ENCODE results near the gene METTL16. TPM values are rescaled to one million over a fixed set of nuclear protein-coding genes. Genes with fewer than 3 reads are reported as not detected.

Gene METTL16
- total RNA-seq, 4 donors from 2014 or later = 25.1 to 118 (median 49.3) TPM

GRCh38 chr17:2374549-2375285, 137.0 kb downstream of the METTL16 start:
- Histone ChIP-seq H3K4me3 (no peak overlapping the region), H3K27ac (no peak overlapping the region), H3K27me3 (no peaks in the 10 kb centered on the region), H3K9me3 (no peaks in the 10 kb centered on the region), H3K4me1 (no peaks in the 10 kb centered on the region), H3K36me3 (no peaks in the 10 kb centered on the region)
- no peak for TF ChIP-seq POLR2A (IDR thresholded peaks at IDR 0.05)
- TF ChIP-seq CTCF (IDR thresholded peaks at IDR 0.05) = no peak
- intact Hi-C loops (cut with DNase I; ENCODE audit: low total_unique reads) = no loop called here
- no peak for DNase-seq

GRCh38 chr17:2373179-2373578, 138.5 kb downstream of the METTL16 start:
- DNase-seq = no peak
- Histone ChIP-seq H3K4me1 (no peaks in the 10 kb centered on the region), H3K4me3 (no peak overlapping the region), H3K9me3 (no peaks in the 10 kb centered on the region), H3K27ac (no peak overlapping the region), H3K27me3 (no peaks in the 10 kb centered on the region), H3K36me3 (no peaks in the 10 kb centered on the region)
- intact Hi-C loops (cut with DNase I; ENCODE audit: low total_unique reads) = no loop called here
- TF ChIP-seq CTCF (IDR thresholded peaks at IDR 0.05) = no peak
- TF ChIP-seq POLR2A (IDR thresholded peaks at IDR 0.05) = no peak

- Histone ChIP-seq H3K4me3 (no peak overlapping the region), H3K27ac (no peak overlapping the region), H3K4me1 (no peaks in the 10 kb centered on the region), H3K36me3 (no peaks in the 10 kb centered on the region), H3K27me3 (no peaks in the 10 kb centered on the region), H3K9me3 (no peaks in the 10 kb centered on the region)
- TF ChIP-seq POLR2A (IDR thresholded peaks at IDR 0.05) (no peak), CTCF (IDR thresholded peaks at IDR 0.05) (no peak)
- no peak for DNase-seq
- intact Hi-C loops (cut with DNase I; ENCODE audit: low total_unique reads) = no loop called here
Measured at GRCh38 chr17:2372681-2373080, 139.0 kb downstream of the METTL16 start.

GRCh38 chr17:2372180-2372579, 139.5 kb downstream of the METTL16 start:
- no peak overlapping the region for H3K4me3 ChIP-seq
- no peak overlapping the region for H3K27ac ChIP-seq
- no peak for DNase-seq
- H3K27me3 ChIP-seq = no peaks in the 10 kb centered on the region
- H3K9me3 ChIP-seq = no peaks in the 10 kb centered on the region
- intact Hi-C loops (cut with DNase I; ENCODE audit: low total_unique reads) = no loop called here
- H3K36me3 ChIP-seq = no peaks in the 10 kb centered on the region
- H3K4me1 ChIP-seq = no peaks in the 10 kb centered on the region
- TF ChIP-seq POLR2A (IDR thresholded peaks at IDR 0.05) = no peak

- no peaks in the 10 kb centered on the region for H3K36me3 ChIP-seq
Measured at GRCh38 chr17:2371183-2372130, 140.2 kb downstream of the METTL16 start.

More at GRCh38 chr17:2371183-2372130, 140.2 kb downstream of the METTL16 start:
- Histone ChIP-seq H3K4me1 (no peaks in the 10 kb centered on the region), H3K4me3 (no peak overlapping the region), H3K27ac (no peak overlapping the region), H3K27me3 (no peaks in the 10 kb centered on the region), H3K9me3 (no peaks in the 10 kb centered on the region)
- TF ChIP-seq POLR2A (IDR thresholded peaks at IDR 0.05) = no peak
- TF ChIP-seq CTCF (IDR thresholded peaks at IDR 0.05) = no peak
- intact Hi-C loops (cut with DNase I; ENCODE audit: low total_unique reads) = no loop called here
- no peak for DNase-seq

Measured in uterus (tissue), 4 donors.